ENCODE data around the gene FAM222A. TPM values are rescaled to one million over a fixed set of nuclear protein-coding genes. Genes with fewer than 3 reads are reported as not detected.

The FAM222A gene
- total RNA-seq, 1 experiment from 2014 or later, result 1.6 TPM

GRCh38 chr12:109781668-109782325 lies 68.2 kb downstream of the FAM222A start:
- CTCF ChIA-PET, result interaction anchor here (1.1 to 2.0 kb wide), 3 partner anchors 9 to 184 kb away, joined by 4 to 6 read pairs (median 5); no protein-coding TSS in a partner anchor
- Mint-ChIP-seq H3K4me3 (no peak overlapping the region), H3K27me3 (ENCODE audit: low read depth) (no peaks in the 10 kb centered on the region), H3K36me3 (no peaks in the 10 kb centered on the region), H3K27ac (no peak overlapping the region), H3K9me3 (peaks cover 6% of the 10 kb centered on the region; the same call in 1 of the 2 replicates), H3K4me1 (peaks cover 9% of the 10 kb centered on the region)
- TF ChIP-seq ZNF317 (CRISPR knock-in tag; IDR thresholded peaks at IDR 0.05; ENCODE audit: borderline replicate concordance, low read depth) (no peak), HMGXB4 (CRISPR knock-in tag; IDR thresholded peaks at IDR 0.05) (no peak), TCF7 (CRISPR knock-in tag; IDR thresholded peaks at IDR 0.05; ENCODE audit: low read depth) (no peak), ZMAT4 (CRISPR knock-in tag; IDR thresholded peaks at IDR 0.05) (no peak), NFATC4 (CRISPR knock-in tag; IDR thresholded peaks at IDR 0.05) (no peak), ZSCAN18 (CRISPR knock-in tag; IDR thresholded peaks at IDR 0.05) (no peak), FOXJ3 (CRISPR knock-in tag; IDR thresholded peaks at IDR 0.05; ENCODE audit: borderline replicate concordance) (no peak), GRHL2 (CRISPR knock-in tag; IDR thresholded peaks at IDR 0.05; ENCODE audit: insufficient replicate concordance, severe bottlenecking) (no peak), AFF4 (CRISPR knock-in tag; IDR thresholded peaks at IDR 0.05; ENCODE audit: borderline replicate concordance) (no peak), SP1 (CRISPR knock-in tag; conservative IDR thresholded peaks at IDR 0.05) (no peak), ATF1 (CRISPR knock-in tag; IDR thresholded peaks at IDR 0.05) (no peak), ERG (CRISPR knock-in tag; IDR thresholded peaks at IDR 0.05) (no peak), NFYB (CRISPR knock-in tag; conservative IDR thresholded peaks at IDR 0.05; ENCODE audit: low read depth) (no peak), MXD4 (CRISPR knock-in tag; IDR thresholded peaks at IDR 0.05; ENCODE audit: borderline replicate concordance) (no peak)
- no peak for DNase-seq (ENCODE audit: low spot score)
- ATAC-seq, result no peak
- POLR2A ChIA-PET, result no interaction called here

- POLR2A ChIA-PET, result no interaction called here
- H3K4me3 Mint-ChIP-seq, result no peak overlapping the region
Observed at GRCh38 chr12:109782326-109782703, 68.7 kb downstream of the FAM222A start.

More at GRCh38 chr12:109782326-109782703, 68.7 kb downstream of the FAM222A start:
- ATAC-seq, result no peak
- Mint-ChIP-seq H3K27ac (no peak overlapping the region), H3K36me3 (no peaks in the 10 kb centered on the region), H3K4me1 (peaks cover 8% of the 10 kb centered on the region), H3K9me3 (peaks cover 6% of the 10 kb centered on the region; the same call in 1 of the 2 replicates), H3K27me3 (ENCODE audit: low read depth) (no peaks in the 10 kb centered on the region)
- TF ChIP-seq ATF1 (CRISPR knock-in tag; IDR thresholded peaks at IDR 0.05) (no peak), ATF2 (CRISPR knock-in tag; IDR thresholded peaks at IDR 0.05; ENCODE audit: borderline replicate concordance, low read depth) (no peak), MXD4 (CRISPR knock-in tag; IDR thresholded peaks at IDR 0.05; ENCODE audit: borderline replicate concordance) (no peak), MLX (CRISPR knock-in tag; IDR thresholded peaks at IDR 0.05) (no peak), MYBL2 (CRISPR knock-in tag; IDR thresholded peaks at IDR 0.05) (no peak), ZNF416 (CRISPR knock-in tag; IDR thresholded peaks at IDR 0.05) (no peak), ZMAT4 (CRISPR knock-in tag; IDR thresholded peaks at IDR 0.05) (no peak), CREM (CRISPR knock-in tag; IDR thresholded peaks at IDR 0.05) (no peak), GABPB1 (CRISPR knock-in tag; IDR thresholded peaks at IDR 0.05) (no peak)
- CTCF ChIA-PET, result interaction anchor here (0.6 to 2.0 kb wide), 4 partner anchors 9 to 185 kb away, joined by 4 to 6 read pairs (median 4); no protein-coding TSS in a partner anchor
- no peak for DNase-seq (ENCODE audit: low spot score)

Data from WTC11 (cell line).